Fibroblast of upper back skin (primary cell): ENCODE measurements around the gene TMEM53.

Source experiments
- DNase-seq: peaks from one replicate; pipeline ENCODE4 v3.0.0-alpha.2; 2013

The TMEM53 gene

DNA sequence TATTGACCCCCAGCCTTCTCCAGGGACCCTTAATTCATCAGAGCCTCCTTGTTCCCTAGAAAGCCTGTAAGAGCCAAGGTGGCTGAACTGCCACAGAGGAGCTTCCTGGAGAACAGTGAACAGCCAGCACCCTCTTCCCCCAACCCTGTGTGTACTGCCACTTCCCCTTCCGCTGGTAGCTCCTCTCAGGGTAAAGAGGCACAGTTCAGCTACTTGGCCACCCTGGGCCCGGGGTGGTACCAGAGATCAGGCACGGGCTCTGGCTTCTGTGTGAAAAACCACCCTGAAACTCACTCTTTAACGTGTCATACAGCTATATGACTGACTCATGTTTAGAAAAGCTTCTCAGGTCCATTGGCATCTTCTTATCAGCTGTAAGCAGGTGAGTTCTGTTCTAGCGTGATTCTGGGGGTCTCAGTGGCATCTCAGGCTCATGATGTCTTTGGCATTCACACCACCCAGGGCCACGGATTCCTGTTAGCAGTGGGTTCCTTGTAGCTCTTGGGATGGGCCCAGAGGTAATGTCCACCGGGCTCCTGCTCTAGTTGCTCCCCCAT lies 22.6 kb upstream of the TMEM53 start:
- DNase-seq, result no peak

DNA sequence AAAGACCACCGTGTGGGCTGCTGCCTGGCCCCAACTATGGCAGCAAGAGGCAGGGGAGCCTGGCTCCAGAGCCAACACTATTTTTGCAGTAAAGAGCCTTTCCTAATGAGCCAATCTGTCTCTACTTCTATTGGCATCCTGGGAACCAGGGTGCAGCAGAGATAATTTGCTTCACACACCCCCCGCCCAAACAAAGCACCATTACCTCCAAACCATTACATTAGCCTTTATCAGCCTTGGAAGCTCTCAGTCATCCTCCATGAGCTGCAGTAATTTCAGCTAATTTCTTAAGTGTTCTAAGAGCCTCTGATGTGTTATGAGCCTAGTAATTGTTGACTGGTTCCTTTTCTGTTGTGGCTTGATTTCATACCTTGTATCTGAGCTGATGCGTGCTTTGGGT lies 21.8 kb upstream of the TMEM53 start:
- DNase-seq, result no peak

GRCh38 chr1:44695671-44696070 lies 21.4 kb upstream of the TMEM53 start:
- no peak for DNase-seq

DNA sequence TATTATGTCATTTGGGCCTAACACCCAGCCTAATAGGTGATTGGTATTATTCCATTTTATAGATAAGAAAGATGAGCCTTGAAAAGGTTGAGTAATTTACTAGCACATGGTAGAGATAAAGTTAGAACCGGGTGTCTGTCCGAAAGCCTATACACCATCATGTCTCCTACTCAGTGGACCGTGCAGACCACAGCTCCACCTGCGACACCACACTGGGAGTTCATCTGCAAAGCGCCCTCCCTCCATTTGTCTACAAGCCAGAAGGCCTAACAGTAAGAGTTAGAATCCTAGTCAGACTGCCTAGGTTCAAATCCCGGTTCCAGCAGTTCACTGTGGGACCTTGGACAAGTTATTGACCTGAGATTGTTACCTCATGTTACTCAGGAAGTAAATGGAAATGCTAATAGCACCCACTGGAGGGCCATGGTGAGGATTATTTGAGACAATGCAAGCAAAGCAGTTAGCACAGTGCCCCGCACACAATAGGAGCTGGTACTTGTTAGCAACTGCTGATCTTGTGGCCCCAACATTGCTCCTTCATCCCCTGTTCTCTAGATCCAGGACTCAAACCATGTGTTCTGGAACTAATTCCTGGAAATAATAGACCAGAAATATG lies 20.7 kb upstream of the TMEM53 start:
- no peak for DNase-seq

GRCh38 chr1:44693900-44694299 lies 19.6 kb upstream of the TMEM53 start:
- DNase-seq, result no peak

DNA sequence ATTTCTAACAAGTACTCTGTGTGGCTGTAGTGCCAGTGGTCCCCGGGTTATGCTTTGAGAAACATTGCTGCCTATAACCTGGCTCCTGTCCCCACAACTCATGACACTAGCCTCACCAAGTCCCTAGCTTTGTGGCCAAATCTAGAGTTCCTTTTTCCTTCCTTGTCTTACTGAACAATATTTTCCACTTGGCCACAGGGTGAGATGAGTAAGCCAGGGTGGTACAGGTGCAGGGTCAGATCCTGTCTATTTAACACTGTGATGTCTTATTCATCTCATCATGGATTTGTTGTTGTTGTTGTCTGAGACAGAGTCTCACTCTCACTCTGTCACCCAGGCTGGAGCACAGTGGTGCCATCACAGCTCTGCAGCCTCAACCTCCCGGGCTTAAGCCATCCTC lies 18.9 kb upstream of the TMEM53 start:
- no peak for DNase-seq

DNA sequence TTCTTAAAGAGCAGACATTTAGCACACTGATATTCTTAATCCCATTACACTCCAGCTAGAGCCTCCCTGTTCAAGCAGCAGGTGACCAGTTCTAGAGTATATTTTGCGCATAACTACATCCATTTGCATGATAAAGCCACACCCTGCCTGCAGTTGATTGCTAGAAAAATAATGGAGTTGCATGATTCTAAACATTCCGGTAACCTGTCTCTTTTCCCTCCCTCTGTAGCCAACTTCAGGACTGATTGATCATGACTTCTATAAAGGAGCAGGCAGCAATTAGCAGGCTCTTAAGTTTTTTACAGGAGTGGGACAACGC lies 15.1 kb upstream of the TMEM53 start:
- DNase-seq, result no peak

- no peak for DNase-seq
These were observed 14.6 kb upstream of the TMEM53 start for GRCh38 chr1:44688760-44689446.

GRCh38 chr1:44685881-44686280 lies 11.6 kb upstream of the TMEM53 start:
- DNase-seq, result no peak

DNA sequence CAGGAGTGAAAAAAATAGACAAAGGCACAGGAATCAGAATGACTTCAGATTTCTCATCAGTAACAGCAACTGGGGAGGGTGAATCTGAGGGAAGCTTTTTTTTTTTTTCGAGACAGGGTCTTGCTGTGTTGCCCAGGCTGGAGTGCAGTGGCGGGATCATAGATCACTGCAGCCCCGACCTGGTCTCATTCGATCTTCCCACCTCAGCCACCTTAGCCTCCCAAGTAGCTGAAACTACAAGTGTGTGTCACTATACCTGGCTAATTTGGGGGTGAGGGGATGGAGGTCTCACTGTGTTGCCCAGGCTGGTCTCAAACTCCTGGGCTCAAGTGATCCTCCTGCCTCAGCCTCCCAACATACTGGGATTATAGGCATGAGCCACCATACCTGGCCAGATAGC lies 10.9 kb upstream of the TMEM53 start:
- DNase-seq, result no peak

DNA sequence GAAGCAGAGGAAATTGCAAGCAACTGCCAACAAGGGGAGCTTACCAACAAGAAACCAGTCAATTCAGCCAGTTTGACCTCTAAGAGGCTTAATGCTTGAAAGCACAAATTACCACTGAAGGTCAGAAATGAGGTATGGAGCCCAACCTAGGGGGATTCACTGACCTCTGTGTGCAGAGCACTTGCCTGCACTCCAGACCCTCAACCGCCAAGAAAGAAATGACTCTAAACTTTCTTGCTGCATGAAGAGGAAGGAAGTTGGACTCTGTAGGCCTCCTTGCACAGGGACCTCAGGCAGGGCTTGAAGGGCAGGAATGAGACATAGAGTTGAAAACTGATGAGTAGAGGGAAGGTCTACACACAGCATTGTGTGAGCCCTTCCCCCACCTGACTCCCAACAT lies 10.2 kb upstream of the TMEM53 start:
- no peak for DNase-seq

GRCh38 chr1:44682883-44683265 lies 8.6 kb upstream of the TMEM53 start:
- DNase-seq, result no peak

DNA sequence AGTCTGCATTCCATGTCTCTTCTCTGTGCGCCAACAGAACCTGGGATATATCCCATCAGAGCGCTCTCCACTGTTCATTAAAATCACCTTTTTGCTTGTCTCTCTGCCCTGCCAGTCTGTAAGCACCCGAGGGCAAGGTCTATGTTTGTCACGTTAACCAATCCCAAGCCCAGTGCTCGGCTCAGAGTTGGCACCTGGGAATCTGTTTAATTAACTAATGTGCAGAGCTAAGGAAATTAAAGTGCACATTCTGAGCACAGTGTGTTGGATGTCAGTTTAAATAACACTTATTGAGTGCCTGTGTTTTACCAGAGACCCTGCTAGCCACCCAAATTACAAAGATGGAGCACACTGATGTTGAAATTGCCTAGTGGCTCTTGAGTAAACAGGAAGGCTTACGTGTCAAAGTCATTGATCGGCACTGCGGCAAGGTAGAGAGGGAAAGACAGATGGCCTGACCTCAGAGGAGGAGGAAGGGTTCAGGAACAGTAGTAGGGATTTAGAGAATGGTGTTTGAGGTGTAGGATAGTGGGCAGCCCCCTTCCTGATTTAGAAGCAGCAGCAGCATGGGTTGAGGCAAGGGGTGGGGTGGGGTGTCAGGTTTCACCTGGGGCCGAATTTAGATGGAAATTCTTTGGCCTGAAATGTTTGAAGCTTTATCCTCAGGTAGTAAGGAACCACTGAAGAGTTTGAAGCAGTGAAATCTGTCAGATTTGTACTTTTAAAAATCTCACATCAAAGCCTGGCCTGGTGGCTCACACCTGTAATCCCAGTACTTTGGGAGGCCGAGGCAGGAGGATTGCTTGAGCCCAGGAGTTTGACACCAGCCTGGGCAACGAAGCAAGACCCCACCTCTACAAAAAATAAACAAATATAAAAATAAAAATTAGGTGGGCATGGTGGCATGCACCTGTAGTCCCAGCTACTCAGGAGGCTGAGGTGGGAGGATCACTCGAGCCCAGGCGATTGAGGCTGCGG lies 7.9 kb upstream of the TMEM53 start:
- no peak for DNase-seq

GRCh38 chr1:44679468-44679867 lies 5.2 kb upstream of the TMEM53 start:
- no peak for DNase-seq

DNA sequence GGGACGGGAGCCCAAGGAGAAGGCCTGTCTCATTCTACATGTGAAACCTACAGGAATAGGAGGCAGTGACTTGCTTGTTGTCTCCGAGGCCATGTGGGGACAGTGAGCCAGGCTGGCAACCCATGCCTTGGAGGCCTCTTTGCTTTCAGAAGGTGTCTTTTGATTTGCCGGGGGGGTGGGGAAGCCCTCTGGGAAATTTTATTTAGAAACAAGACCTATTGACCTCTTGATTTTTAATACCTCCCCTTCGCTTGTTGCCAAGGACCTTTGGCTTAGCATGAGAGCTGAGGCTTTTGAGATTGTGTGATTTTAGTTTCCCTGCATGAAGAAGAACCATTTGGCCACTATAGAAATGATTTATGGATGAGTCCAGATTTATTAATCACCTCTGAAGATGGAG lies 4.3 kb upstream of the TMEM53 start:
- no peak for DNase-seq

DNA sequence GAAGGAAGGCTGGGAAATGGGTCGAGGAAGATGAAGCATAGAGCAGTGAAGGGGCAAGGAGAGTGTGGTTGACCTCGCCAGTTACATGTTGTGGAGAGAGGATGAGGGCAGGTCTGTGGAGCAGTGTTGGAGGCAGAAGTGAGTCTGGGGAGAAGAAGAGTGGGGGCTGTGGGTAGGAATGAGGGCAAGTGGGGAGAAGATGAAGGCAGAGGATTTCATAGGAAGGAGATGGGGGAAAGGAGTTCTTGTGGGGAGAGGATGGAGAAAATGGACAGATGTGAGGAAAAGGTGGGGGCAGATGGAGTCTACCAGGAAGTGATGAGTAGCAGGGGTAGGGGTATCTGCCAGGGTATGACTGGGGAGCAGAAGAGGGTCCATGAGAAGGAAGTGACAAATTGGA lies 3.8 kb upstream of the TMEM53 start:
- DNase-seq, result no peak

DNA sequence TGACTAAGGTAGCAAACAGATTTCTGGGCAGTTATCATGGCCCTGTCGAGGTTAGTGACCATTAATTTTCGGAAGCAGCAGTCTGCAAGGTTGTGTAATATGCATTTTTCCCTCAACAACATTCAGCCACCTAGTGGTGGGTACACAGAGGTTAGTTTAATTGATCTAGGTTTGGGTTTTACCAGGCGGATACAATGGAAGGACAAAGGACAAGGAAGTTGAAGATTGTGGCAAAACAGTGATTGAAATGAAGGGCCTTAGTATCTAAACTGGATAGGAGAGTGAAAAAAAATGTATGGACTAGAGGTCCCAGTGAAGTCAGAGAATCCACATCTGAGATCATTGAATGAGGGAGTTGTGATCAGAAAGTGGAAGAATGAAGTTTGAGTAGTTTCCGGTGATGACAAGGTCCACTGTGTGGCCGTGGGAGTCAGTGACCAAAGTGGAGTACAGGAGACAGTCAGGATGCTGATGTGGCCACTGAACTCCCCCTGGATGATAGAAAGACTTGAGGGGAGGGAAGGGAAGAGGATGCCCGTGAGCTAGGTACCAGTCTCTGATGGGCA lies 3.0 kb upstream of the TMEM53 start:
- DNase-seq, result peak; percentile 46

DNA sequence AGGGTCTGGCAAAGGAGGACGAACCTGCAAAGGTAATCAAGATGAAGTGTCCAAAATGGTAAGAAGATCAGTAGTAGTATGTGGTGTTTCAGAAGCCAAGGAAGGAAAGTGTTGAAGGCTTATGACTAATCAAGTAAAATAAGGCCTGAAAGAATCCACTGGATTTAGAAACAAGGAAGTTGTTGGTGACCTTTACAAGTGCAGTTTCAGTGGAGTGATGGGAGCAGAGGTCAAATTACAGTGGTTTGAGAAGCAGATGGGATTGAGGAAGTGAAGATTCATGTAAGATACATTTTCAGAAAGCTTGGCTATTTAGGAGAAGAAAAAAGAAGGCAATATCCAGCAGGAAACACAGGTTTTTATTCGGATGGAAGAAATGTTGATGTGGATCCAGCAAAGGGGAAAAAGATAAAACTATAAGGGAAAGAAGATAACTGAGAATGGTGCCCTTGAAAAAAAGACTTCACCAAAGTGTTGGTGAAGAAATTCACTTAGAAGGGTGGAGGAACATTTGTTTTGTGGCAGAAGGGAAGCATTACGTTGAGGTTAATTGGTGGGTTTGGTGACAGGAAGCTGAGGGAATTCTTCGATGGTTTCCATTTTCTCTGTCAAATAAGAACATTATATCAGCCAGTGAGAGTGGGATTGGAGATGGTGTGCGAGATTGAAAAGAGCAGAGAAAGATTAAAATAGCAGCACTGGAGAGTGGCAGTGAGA lies 2.4 kb upstream of the TMEM53 start:
- peak; percentile 53 for DNase-seq

DNA sequence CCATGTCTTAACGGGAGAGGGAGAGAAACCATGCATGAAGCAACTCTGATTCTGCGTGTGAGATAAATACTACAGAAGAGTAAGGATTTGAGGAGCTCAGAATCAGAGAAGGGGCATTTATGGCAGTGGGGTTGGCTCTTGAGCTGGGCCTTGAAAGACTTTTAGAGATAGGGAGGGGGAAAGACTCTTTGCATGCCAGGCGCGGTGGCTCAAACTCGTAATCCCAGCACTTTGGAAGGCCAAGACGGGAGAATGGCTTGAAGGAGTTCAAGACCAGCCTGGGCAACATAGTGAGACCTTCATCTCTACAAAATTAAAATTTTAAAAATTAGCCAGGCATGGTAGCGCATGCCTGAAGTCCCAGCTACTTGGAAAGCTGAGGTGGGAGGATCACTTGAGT lies 905 bp upstream of the TMEM53 start:
- DNase-seq, result no peak

GRCh38 chr1:44673675-44674112 lies 587 bp downstream of the TMEM53 start:
- no peak for DNase-seq

DNA sequence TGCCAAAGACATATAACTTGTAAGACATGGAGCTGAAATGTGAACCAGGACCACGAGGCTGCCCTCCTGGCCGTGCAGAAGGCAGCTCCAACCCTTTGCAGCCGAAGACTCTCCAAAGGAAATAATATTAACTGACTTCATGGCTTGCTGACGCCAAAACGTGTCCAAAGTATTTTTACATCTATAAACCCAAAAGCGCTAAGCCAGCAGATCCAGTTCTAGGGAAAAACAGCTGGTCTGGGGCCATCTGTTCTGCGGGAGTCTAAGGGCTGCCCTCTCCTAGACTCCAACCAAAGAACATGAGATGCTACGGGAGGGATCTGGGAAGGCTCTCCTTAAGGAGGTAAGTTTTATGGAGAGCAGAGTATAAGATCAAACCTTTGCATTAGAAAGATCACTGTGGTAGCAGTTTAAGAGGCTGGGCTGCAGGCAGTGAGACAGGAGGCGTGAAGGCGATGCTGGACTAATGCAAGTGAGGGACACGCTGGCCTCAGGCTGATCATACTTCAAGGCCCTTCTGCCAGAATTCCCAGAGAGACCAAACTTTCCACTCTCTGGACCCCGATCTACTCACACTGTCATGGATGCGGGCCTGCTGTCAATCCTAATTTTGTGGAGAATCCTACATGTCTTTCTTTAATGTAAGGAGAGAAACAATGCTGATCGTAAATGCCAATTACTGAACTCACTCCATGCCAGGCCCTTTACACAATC lies 1.2 kb downstream of the TMEM53 start:
- DNase-seq, result no peak
